Muscle of arm (tissue), 14 donors: Measurements from ENCODE around the gene CGGBP1. TPM values are rescaled to one million over a fixed set of nuclear protein-coding genes. Genes with fewer than 3 reads are reported as not detected.

ENCODE experiments used
- DNase-seq: peaks from one replicate; pipeline ENCODE4 v3.0.0-alpha.2; 2013
- long read RNA-seq, 11 donors: transcript quantifications; one replicate each; lab custom pipeline, GENCODE V29; 2026
- polyA plus RNA-seq, 12 donors: library from polyadenylated mRNA; unstranded; fragments of 120-200 nt; gene quantifications; one replicate each; pipeline ENCODE4 v1.2.1, GENCODE V29; 2013; ENCODE audit not compliant: insufficient read length in 12 of 12

Gene CGGBP1, protein sequence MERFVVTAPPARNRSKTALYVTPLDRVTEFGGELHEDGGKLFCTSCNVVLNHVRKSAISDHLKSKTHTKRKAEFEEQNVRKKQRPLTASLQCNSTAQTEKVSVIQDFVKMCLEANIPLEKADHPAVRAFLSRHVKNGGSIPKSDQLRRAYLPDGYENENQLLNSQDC
- polyA plus RNA-seq = 100 to 1,000 TPM in 3 of 12 donors, 10 to 100 TPM in 8, not detected in 1; 68.4 to 115 (median 91.2) TPM
- long read RNA-seq, donor 1, full-length matches to known transcripts = 150 of 175 reads
- long read RNA-seq, donor 1, partial matches to known transcripts = 25 of 175 reads
- long read RNA-seq, donor 1, other reads (novel, unspliced or antisense) = 0 of 175 reads
- long read RNA-seq, donor 2, full-length matches to known transcripts = 104 of 104 reads
- long read RNA-seq, donor 2, partial matches to known transcripts = 0 of 104 reads
- long read RNA-seq, donor 2, other reads (novel, unspliced or antisense) = 0 of 104 reads
- long read RNA-seq, donor 3, full-length matches to known transcripts = 52 of 52 reads
- long read RNA-seq, donor 3, partial matches to known transcripts = 0 of 52 reads
- long read RNA-seq, donor 3, other reads (novel, unspliced or antisense) = 0 of 52 reads
- long read RNA-seq, donor 4, full-length matches to known transcripts = 37 of 37 reads
- long read RNA-seq, donor 4, partial matches to known transcripts = 0 of 37 reads
- long read RNA-seq, donor 4, other reads (novel, unspliced or antisense) = 0 of 37 reads
- long read RNA-seq, donor 5, full-length matches to known transcripts = 100 of 163 reads
- long read RNA-seq, donor 5, partial matches to known transcripts = 48 of 163 reads
- long read RNA-seq, donor 5, other reads (novel, unspliced or antisense) = 15 of 163 reads
- long read RNA-seq, donor 6, full-length matches to known transcripts = 61 of 61 reads
- long read RNA-seq, donor 6, partial matches to known transcripts = 0 of 61 reads
- long read RNA-seq, donor 6, other reads (novel, unspliced or antisense) = 0 of 61 reads
- long read RNA-seq, donor 7, full-length matches to known transcripts = 58 of 58 reads
- long read RNA-seq, donor 7, partial matches to known transcripts = 0 of 58 reads
- long read RNA-seq, donor 7, other reads (novel, unspliced or antisense) = 0 of 58 reads
- long read RNA-seq, donor 8, full-length matches to known transcripts = 101 of 101 reads
- long read RNA-seq, donor 8, partial matches to known transcripts = 0 of 101 reads
- long read RNA-seq, donor 8, other reads (novel, unspliced or antisense) = 0 of 101 reads
- long read RNA-seq, donor 9, full-length matches to known transcripts = 48 of 48 reads
- long read RNA-seq, donor 9, partial matches to known transcripts = 0 of 48 reads
- long read RNA-seq, donor 9, other reads (novel, unspliced or antisense) = 0 of 48 reads
- long read RNA-seq, donor 10, full-length matches to known transcripts = 67 of 67 reads
- long read RNA-seq, donor 10, partial matches to known transcripts = 0 of 67 reads
- long read RNA-seq, donor 10, other reads (novel, unspliced or antisense) = 0 of 67 reads
- long read RNA-seq, donor 11, full-length matches to known transcripts = 70 of 70 reads
- long read RNA-seq, donor 11, partial matches to known transcripts = 0 of 70 reads
- long read RNA-seq, donor 11, other reads (novel, unspliced or antisense) = 0 of 70 reads

DNA sequence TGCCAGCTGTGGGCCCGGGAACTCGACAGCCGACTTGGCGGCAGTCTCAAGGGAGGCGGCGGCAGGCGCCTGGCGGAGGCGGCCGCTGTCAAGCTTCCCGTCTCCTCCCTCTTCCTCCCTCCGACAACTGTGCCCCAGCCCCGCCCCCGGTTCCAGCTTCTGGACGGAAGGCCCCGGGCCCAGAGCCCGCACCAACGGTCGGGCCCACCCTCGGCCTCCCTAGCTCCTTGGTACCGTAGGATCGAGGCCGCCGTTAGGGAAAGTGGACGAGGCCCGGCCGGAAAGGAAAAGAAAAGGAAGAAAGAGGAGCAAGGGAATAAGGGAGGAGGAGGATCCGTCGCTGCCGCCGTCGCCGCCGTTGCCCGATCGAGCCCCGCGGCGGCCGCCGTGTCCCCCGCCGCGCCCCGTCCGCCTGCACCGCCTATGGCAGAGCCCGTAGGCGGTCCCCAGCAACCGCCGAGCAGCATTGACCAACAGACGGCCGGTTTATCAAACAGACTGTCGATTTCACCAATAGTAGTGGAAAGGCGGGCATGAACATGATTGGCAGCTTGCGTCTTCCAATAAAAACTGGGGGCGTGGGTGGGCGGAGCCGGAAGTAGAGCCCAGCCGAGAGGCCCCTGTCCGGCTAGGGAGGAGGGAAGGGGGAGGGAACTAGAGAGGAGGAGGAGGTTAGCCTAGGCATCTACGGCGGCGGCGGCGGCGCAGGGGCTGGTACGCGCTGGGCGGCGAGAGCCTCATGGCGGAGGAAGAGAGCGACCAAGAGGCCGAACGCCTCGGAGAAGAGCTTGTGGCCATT is at the start of gene CGGBP1, which contains the start of gene ZNF654:
CGGBP1 (minus strand) TSS at position 425 of the 799 bp plus-strand sequence. CDS start 3,029 bp downstream, outside the sequence.
ZNF654 (plus strand) TSS at position 675 of the 799 bp plus-strand sequence; CDS start at position 740, 65 bp downstream.
- peak; percentile 98 for DNase-seq

DNA sequence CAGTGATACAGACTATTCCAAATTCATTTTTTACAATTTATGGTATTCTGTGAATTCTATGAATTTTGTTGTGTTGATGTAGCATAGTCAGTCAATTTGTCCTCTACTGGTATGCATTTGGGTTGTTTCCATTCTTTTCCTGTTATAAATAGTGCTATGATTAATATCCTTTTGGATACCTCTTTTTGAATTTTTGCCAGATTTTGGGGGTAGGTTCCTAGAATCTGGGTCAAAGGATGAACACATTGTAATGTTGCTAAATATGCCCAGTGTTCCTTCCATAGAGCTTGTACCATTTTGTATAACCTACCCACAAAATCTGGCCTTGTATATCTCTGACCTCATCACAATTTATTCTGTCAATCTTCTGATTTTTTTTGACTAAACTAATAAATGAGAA is 46.5 kb upstream of the CGGBP1 start:
- no peak for DNase-seq

DNA sequence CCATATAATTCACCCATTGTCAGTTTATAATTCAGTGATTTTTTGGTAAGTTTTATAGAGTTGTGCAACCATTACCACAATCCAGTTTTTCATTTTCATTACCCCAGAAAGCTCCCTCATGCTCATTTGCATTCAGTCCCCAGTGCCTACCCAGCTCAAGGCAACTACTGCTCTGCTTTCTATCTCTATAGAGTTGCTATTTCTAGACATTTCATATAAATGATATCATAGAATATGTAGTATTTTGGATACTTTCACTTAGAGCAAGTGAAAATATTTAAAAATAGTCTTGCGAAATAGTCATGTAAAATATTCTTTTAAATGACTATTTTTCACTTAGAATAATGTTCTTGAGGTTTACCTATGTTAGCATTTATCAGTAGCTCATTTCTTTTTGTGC is 42.3 kb upstream of the CGGBP1 start:
- DNase-seq = no peak

DNA sequence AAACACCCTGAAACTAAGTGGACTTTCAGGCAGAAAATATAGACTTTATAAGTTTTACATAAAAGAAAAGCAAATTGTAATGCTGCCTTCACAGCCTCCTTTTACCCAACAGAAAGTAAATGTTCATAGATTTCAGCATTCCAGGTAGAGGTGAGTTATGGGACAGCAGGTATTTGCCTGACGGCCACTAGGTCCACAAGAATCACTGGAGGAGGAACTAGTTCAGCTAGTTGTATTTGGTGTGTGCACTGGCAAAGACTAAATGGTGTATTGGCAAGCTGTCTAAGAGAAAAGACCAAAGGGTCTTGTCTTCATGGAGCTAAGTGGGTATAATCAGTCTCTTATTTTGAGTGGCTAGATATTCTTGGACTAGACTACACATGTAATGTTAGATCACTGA is 34.5 kb upstream of the CGGBP1 start:
- DNase-seq = no peak

DNA sequence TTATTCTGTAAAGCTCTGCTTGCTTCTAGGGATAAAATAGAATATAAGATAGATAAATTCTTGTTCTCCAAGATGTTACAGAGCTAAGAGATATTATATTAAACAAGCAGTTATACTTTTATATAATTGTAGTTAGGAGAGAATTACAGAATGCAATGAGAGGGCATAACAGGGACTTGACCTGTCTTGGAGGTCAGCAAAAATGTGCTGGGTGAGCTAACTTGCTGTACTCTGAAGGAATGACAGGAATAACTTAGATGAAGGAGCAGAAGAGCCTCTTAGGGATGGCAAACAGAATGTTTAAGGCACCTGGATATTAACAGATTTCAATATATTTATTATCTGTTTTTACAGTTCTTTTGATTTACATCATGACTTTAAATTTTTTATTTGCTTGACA is 33.5 kb upstream of the CGGBP1 start:
- no peak for DNase-seq

GRCh38 chr3:88090681-88091080 is 31.9 kb upstream of the CGGBP1 start:
- no peak for DNase-seq

- DNase-seq = no peak
Measured at GRCh38 chr3:88084097-88084501, 25.3 kb upstream of the CGGBP1 start.

DNA sequence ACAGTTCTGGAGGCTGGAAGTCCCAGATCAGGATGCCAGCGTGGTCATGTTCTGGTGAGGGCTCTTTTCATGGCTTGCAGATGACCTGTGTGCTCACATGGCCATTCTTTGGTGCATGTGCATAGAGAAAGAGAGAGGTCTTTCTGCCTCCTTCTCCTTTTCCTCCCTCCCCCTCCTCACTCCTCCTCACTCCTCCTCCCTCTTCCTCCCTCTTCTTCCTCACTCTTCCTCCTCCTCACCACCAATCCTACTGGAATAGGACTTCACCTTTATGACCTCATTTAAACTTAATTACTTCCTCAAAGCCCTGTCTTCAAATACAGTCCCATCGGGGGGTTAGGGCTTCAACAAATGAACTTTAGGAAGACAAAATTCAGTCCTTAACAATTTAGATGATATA is 24.0 kb upstream of the CGGBP1 start:
- DNase-seq = no peak

DNA sequence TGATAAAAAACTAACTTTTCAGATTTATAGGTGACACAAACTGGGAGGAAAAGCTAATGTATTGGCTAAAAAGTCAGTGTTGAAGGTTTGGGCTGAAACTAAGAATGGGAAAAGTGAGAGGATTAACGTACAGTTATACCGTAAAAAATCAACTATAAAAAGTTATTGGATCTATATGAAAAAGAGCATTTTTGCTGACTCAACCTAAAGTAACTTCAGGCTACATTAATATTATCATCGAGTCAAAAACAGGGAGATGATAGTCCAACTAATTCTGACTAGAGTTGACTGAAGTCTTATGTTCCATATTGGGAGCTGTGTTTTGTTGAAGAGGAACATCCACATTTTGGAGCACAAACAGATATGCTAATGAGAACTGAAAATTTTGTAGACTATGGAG is 20.1 kb upstream of the CGGBP1 start:
- no peak for DNase-seq

DNA sequence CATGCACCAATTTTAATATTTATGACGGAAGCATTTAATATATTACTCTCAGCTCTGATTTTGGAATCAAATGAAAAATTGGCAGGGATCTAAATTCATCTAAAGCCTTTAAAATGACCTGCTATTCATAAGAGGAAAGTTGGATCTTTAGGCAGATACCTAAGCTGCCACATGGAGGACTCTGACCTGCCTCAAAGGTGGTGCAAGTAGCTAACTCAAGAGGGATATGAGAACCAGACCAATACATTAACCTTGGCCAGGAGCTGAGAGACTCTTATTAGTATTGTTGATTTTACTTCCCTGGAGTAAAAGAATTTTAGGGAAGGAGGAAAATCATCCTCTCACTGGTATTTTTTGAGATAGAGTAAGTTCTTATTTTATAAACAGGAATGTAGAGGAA is 17.9 kb upstream of the CGGBP1 start:
- DNase-seq = no peak

DNA sequence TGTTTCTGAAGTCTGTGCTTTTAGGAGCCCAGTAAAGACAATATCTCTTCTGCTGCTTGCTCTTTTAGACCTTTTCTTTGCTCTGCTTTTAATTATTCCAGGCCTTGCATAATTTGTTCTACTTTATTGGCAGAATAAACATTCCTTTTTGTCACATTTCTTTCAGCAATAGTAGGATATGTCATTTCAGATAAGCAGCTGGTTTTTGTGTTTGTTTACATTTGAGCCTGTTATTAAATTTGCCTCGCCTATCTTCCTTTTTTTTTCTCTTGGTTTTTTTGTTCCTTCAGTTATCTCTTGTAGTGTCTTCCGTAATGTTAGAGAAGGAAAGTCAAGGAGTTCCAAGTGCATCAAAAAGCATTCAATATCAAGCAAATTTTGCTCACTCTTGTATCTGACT is 16.7 kb upstream of the CGGBP1 start:
- no peak for DNase-seq

GRCh38 chr3:88075072-88075471 is 16.3 kb upstream of the CGGBP1 start:
- no peak for DNase-seq

DNA sequence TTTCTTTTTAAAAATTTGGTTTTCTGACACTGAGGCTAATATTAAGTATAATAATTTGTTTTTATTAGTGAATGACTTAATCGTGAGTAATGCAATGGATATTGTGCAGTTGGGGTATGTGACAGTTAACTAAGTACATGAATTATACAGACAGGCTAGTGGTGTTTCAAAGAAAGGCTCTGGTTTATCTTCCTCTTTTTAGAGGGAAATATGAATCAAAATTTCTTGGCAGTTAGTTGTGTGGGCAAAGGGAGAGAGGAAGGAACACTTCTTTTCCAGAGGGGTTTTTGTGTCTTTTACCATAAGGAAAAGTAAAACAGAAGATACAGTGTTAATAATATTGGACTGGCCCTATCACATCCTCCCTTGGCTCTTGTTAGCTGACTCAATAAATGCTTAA is 2.9 kb upstream of the CGGBP1 start:
- DNase-seq = no peak

DNA sequence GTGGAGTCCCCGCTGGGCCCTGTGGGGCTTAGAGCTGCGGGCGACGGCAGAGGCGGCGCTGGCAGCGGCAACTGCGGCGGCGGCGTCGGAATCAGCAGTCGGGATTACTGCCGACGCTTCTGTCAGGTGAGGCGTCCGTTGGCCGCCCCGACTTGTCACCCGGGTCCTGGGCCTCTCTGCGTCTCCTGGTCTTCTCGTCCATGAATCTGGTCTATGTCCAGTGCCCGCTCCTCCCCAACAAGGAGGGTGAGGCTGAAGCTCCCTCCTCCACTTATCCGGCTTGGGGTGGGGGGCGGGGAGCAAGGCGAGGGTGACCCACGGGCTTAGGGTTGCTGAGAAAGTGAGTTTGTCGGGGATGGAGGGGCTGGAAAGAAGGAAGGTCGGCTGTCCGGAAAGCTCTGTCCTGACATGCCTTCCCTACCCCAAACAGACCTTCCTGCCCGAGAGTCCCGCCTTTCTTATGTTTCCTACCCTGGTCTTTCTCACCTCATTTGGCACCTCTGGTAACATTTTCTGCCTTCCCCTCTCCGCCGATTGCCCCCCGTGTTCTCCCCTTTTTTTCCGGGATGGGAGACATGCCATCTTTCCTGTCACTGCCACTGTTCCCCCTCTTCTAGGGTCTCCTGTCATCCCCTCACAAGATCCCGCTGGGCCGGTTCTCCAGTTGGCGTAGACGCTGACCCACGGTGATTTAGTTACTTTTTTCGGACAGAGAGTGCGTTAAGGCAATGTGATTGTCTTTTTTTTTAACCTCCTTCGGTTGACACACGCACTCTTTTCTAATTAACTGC is 770 bp upstream of the CGGBP1 start:
- DNase-seq = no peak

- DNase-seq = no peak
Measured at GRCh38 chr3:88058306-88058580, 562 bp downstream of the CGGBP1 start.

- peak; percentile 59 for DNase-seq
Measured at GRCh38 chr3:88057630-88058305, 1.0 kb downstream of the CGGBP1 start.

DNA sequence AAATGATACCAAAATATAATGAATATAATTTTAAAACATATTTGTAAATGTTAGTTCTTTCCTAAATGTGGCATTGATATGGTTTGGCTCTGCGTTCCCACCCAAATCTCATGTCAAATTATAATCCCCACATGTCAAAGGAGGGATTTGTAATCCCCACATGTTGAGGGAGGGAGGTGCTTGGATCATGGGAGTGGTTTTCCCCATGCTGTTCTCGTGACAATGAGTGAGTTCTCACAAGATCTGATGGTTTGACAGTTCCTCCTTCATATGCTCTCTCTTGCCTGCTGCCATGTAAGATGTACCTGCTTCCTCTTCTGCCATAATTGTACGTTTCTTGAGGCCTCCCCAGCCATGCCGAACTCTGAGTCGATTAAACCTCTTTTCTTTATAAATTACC is 12.0 kb downstream of the CGGBP1 start:
- DNase-seq = no peak

- DNase-seq = no peak
Measured at GRCh38 chr3:88044411-88044810, 14.4 kb downstream of the CGGBP1 start.

DNA sequence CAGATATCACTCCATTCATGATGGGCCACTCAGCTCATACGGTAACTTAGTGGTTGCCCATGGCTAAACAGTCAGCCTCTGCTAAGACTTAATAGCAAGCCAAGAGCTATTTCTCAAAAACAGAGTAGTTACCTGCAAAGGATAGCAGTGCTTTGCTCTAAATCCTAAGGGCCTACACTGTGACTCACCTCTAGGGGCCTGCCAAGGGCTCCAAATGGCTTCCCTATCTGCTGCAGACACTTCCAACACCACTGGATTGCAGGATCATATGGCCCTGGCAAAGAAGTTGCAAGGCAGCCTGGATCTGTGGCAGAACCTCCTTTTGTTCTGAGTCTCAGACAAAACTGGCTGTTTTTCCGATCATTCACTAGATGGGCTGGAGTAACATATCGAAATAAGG is 17.8 kb downstream of the CGGBP1 start:
- no peak for DNase-seq
